Pancreas (tissue), 10 donors: Measurements from ENCODE around the gene MECP2. TPM values are rescaled to one million over a fixed set of nuclear protein-coding genes. Genes with fewer than 3 reads are reported as not detected.

Source experiments
- ATAC-seq, 4 donors: fragments of 200-7000 bp; cut with Tn5 transposase; one replicate each; pipeline versions ENCODE4 v1.8.0 to v1.9.1; 2020; ENCODE audit warnings: mild to moderate bottlenecking in 4 of 4, moderate library complexity in 4 of 4
- DNase-seq, 6 donors: peaks; one replicate each; pipeline ENCODE4 v3.0.0-alpha.2; 2020
- FAIRE-seq: peaks from 2 replicates; lab custom pipeline; 2012; peaks lifted over from hg19 to GRCh38; lab: Jason Lieb, UNC
- H3K27ac ChIP-seq, 4 donors: fragments of 200-600 bp; sonication (generic); 1 replicate in 3 of 4; 2 replicates in 1 of 4; pipeline versions ENCODE4 v1.5.0 to v1.8.0; 2020
- H3K27me3 ChIP-seq, 4 donors: fragments of 200-600 bp; one replicate each; pipeline ENCODE4 v1.8.0; 2021
- H3K36me3 ChIP-seq, 3 donors: fragments of 200-600 bp; sonication (generic) in 1 of 3; one replicate each; pipeline versions ENCODE4 v1.5.0 to v1.8.0; 2020 to 2021
- H3K4me1 ChIP-seq, 3 donors: fragments of 200-600 bp; one replicate each; pipeline ENCODE4 v1.8.0; 2021
- H3K4me3 ChIP-seq, 4 donors: fragments of 200-600 bp; sonication (generic) in 2 of 4; one replicate each; pipeline versions ENCODE4 v1.5.0 to v1.8.0; 2020 to 2021
- H3K9me3 ChIP-seq, 4 donors: fragments of 200-600 bp; one replicate each; pipeline ENCODE4 v1.8.0; 2021
- WGBS, 2 donors: extraction: QIAGEN DNeasy Blood & Tissue Kit; methylation state at CpG; one replicate each; pipeline ENCODE4 v1.1.7; 2013; 5-methylcytosine and 5-hydroxymethylcytosine counted together
- intact Hi-C, 3 donors: fragments of 100-400 bp; cut with DNase I; formaldehyde crosslinking; loops; one replicate each; pipeline versions ENCODE4 v1.11.1 to v1.14.2; 2022
- polyA plus RNA-seq, 2 donors: library from polyadenylated mRNA; stranded (reverse); fragments of 200-250 nt; gene quantifications; one replicate each; pipeline ENCODE4 v1.2.3, GENCODE V29; 2013
- total RNA-seq, 6 donors: library from RNA; stranded (reverse); fragmentation: NEBNext Ultra II Directional in 4 of 6; extraction: Animal tissue kit (Norgen Biotek cat#: 25700) in 4 of 6; gene quantifications; one replicate each; pipeline versions ENCODE4 v1.2.1 to v1.2.4, GENCODE V29; 2021 to 2023
- TF ChIP-seq, protein P1 (sequence below), 4 donors: fragments of 200-600 bp; sonication (generic) in 3 of 4; IDR thresholded peaks; one replicate each; pipeline versions ENCODE4 v1.5.0 to v1.8.0; 2021; ENCODE audit warnings: antibody characterized with exemption in 4 of 4
- donor health status: healthy with polysubstance abuse.
- donor health status: DM: no; HTN: no; CAD: no; lungs with moderate emphysema.
- donor health status: DM: no; HTN: no; CAD: no.
- donor health status: control.
- donor health status: control.
- donor health status: Bipolar disorder and iron deficiency.
- donor health status: DM: yes; HTN: yes; CAD: no.
- donor health status: DM: no; HTN: no; CAD: no.
- donor health status: DM: no; HTN: no; CAD: no.
- donor health status: DM: yes; HTN: yes; CAD: no.

Gene MECP2
- total and polyA plus RNA-seq, 8 donors = 17.7 to 30.8 (median 22.1) TPM

DNA sequence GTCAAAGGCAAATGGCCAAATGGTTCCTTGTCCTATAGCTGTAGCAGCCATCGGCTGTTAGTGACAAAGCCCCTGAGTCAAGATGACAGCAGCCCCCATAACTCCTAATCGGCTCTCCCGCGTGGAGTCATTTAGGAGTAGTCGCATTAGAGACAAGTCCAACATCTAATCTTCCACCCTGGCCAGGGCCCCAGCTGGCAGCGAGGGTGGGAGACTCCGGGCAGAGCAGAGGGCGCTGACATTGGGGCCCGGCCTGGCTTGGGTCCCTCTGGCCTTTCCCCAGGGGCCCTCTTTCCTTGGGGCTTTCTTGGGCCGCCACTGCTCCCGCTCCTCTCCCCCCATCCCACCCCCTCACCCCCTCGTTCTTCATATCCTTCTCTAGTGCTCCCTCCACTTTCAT, 42.7 kb upstream of the MECP2 start:
- TF ChIP-seq, protein P1, sequence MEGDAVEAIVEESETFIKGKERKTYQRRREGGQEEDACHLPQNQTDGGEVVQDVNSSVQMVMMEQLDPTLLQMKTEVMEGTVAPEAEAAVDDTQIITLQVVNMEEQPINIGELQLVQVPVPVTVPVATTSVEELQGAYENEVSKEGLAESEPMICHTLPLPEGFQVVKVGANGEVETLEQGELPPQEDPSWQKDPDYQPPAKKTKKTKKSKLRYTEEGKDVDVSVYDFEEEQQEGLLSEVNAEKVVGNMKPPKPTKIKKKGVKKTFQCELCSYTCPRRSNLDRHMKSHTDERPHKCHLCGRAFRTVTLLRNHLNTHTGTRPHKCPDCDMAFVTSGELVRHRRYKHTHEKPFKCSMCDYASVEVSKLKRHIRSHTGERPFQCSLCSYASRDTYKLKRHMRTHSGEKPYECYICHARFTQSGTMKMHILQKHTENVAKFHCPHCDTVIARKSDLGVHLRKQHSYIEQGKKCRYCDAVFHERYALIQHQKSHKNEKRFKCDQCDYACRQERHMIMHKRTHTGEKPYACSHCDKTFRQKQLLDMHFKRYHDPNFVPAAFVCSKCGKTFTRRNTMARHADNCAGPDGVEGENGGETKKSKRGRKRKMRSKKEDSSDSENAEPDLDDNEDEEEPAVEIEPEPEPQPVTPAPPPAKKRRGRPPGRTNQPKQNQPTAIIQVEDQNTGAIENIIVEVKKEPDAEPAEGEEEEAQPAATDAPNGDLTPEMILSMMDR (IDR thresholded peaks at IDR 0.05) = no peak
- WGBS, 2 donors = 83 to 88% methylated on average over 12 of the region's 12 CpGs
- no peak overlapping the region for H3K4me3 ChIP-seq
- intact Hi-C loops = no loop called here
- no peaks in the 10 kb centered on the region for H3K4me1 ChIP-seq
- FAIRE-seq (no peak), ATAC-seq (no peak), DNase-seq (no peak)
- no peak overlapping the region for H3K27ac ChIP-seq
- H3K27me3 ChIP-seq = peaks cover 0 to 13% (median 0%) of the 10 kb centered on the region in 4 donors
- no peaks in the 10 kb centered on the region for H3K9me3 ChIP-seq
- H3K36me3 ChIP-seq = no peaks in the 10 kb centered on the region

DNA sequence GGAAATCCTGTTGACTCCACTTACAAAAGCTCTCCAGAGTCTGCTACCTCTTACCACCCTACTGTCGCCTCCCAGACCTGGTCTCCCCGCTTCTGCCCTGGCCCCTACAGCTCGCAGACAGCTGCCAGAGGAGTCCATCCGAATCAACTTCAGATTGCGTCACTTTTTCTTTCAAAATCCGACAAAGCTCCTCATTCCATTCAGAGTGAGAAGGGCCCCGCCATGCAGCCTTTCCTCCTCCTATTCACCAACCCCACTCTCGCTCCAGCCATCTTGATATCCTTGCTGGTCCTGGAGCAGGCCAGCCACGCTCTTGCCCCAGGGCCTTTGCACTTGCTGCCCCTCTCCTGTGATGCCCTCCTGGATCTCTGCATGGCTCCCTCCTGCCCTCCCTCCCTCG, 41.3 kb upstream of the MECP2 start:
- Histone ChIP-seq H3K4me1 (no peaks in the 10 kb centered on the region), H3K9me3 (no peaks in the 10 kb centered on the region), H3K4me3 (no peak overlapping the region), H3K27me3 (peaks cover 0 to 13% (median 0%) of the 10 kb centered on the region in 4 donors), H3K27ac (no peak overlapping the region), H3K36me3 (no peaks in the 10 kb centered on the region)
- ATAC-seq = no peak
- TF ChIP-seq, protein P1 (IDR thresholded peaks at IDR 0.05) = no peak
- intact Hi-C loops = no loop called here
- no peak for FAIRE-seq
- DNase-seq = no peak
- WGBS, 2 donors = 81 to 88% methylated on average over 10 of the region's 10 CpGs

DNA sequence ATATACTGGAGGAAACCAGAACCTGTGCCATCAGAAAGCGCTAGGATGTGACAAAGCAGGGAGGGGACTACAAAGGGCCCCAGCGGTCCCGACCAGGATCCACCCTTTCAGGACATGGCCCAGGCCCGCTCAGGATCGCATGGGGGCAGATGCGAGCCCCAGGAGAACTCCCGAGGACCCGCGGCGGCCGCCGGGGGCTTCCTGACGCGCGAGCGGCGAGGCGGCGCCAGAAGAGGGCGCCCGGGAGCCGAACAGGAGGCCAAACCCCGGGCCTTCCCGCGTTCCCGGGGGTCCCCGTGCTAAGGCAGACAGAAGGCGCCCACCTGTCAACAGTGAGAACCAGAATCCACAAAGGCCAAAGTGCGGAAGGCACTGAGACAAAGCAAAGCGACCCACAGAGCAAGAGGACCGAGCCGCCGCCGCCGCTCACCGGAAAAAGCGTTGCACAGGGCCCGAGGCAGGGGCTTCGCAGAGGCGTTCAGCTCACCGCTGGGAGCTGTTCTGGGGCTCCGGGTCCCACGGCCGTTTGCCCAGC, 39.2 kb upstream of the MECP2 start:
- Histone ChIP-seq H3K27ac (no peak overlapping the region), H3K27me3 (peaks cover 0 to 13% (median 0%) of the 10 kb centered on the region in 4 donors), H3K4me1 (no peaks in the 10 kb centered on the region), H3K9me3 (no peaks in the 10 kb centered on the region), H3K4me3 (peak overlapping the region in 1 of 4 donors; percentile 12), H3K36me3 (no peaks in the 10 kb centered on the region)
- peak; percentile 71 to 96 (median 90) for ATAC-seq
- peak; percentile 24 to 80 (median 48) for DNase-seq
- TF ChIP-seq, protein P1 (IDR thresholded peaks at IDR 0.05) = peak; percentile 31 to 45 (median 40)
- WGBS, 2 donors = 10 to 19% methylated on average over 44 of the region's 44 CpGs
- intact Hi-C loops = no loop called here
- FAIRE-seq = no peak

DNA sequence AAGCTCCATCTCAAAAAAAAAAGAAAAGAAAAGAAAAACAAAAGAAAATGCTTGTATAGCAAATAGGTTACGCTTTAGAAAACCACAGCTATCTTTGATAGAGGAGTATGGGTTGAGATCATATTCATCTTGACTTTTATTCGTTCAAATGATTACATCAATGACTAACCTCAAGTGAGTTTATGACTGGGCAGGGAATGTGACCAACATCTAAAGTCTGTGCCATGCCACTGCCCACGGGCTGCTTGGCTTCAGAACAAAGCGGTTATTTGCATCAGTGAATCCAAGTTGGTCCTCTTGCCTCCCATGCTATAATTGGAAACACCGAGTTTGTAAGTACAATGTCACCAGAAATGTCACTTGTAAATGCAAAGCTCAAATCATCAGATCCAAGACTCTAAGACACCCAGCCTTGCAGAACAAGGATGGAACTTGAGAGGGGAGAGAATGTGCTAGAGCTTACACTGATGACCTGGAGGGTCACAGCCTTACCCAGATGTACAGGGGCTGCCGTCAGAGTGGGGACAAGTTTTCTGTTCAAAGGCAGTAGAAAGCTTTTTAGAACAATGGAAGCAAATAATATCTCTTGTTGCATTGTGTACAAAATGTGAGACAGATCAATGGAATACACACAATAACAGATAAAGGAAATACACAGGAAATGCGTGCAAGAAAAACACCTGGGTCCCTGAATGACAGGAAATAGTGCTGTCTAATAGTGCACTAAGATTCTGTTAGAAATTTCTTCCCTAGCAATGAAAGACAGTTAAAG, 38.1 kb upstream of the MECP2 start:
- no peaks in the 10 kb centered on the region for H3K4me1 ChIP-seq
- H3K27ac ChIP-seq = no peak overlapping the region
- H3K4me3 ChIP-seq = no peak overlapping the region
- no peaks in the 10 kb centered on the region for H3K36me3 ChIP-seq
- FAIRE-seq (no peak), DNase-seq (no peak), ATAC-seq (no peak)
- H3K27me3 ChIP-seq = peaks cover 0 to 13% (median 0%) of the 10 kb centered on the region in 4 donors
- intact Hi-C loops = no loop called here
- H3K9me3 ChIP-seq = no peaks in the 10 kb centered on the region
- TF ChIP-seq, protein P1 (IDR thresholded peaks at IDR 0.05) = no peak
- 67 to 68% methylated on average over 7 of the region's 7 CpGs for WGBS, 2 donors

DNA sequence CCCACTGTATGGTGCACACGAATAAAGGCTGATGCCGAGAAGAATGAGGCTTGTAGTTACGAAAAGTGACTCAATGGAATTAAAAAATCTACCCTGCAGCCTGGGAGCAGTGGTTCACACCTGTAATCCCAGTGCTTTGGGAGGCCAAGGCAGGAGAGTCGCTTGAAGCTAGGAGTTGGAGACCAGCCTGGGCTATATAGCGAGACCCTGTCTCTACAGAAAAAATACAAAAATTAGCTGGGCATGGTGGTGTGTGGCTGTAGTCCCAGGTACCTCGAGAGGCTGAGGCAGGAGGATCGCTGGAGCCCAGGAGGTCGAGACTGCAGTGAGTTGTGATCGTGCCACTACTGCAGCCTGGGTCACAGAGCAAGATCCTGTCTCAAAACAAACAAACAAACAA, 34.8 kb upstream of the MECP2 start:
- H3K4me1 ChIP-seq = no peaks in the 10 kb centered on the region
- 83 to 96% methylated on average over 9 of the region's 9 CpGs for WGBS, 2 donors
- TF ChIP-seq, protein P1 (IDR thresholded peaks at IDR 0.05) = no peak
- no peak for FAIRE-seq
- DNase-seq = no peak
- no peak overlapping the region for H3K4me3 ChIP-seq
- no peak overlapping the region for H3K27ac ChIP-seq
- peaks cover 0 to 13% (median 0%) of the 10 kb centered on the region in 4 donors for H3K27me3 ChIP-seq
- ATAC-seq = no peak
- no peaks in the 10 kb centered on the region for H3K36me3 ChIP-seq
- H3K9me3 ChIP-seq = no peaks in the 10 kb centered on the region
- intact Hi-C loops = no loop called here
